SK-N-SH treated with all-trans-retinoic acid at 6 μM for 48 hours (cell line): Measurements from ENCODE around the gene GALM.

Experiments
- ATAC-seq: fragments of 200-7000 bp; cut with Tn5 transposase; 3 replicates; pipeline ENCODE4 v1.9.1; 2020; ENCODE audit warnings: mild to moderate bottlenecking, moderate library complexity
- ARNTL ChIP-seq: fragments of 450-650 bp; formaldehyde crosslinking; IDR thresholded peaks from 2 replicates; pipeline ENCODE4 v1.5.0; 2020; ENCODE audit warnings: low read depth, mild to moderate bottlenecking, moderate library complexity, borderline replicate concordance
- BACH2 ChIP-seq: fragments of 250-450 bp; sonication (Bioruptor Pico); IDR thresholded peaks from 2 replicates; pipeline ENCODE4 v1.9.0; 2021; ENCODE audit warnings: mild to moderate bottlenecking, borderline replicate concordance
- CREB5 ChIP-seq: fragments of 250-450 bp; sonication (Bioruptor Pico); IDR thresholded peaks from 2 replicates; pipeline ENCODE4 v1.5.1; 2020; ENCODE audit warnings: low read depth, mild to moderate bottlenecking, moderate library complexity
- CSDC2 ChIP-seq: fragments of 250-450 bp; sonication (Bioruptor Pico); IDR thresholded peaks from 2 replicates; pipeline ENCODE4 v1.5.0; 2020; ENCODE audit warnings: mild to moderate bottlenecking, moderate library complexity
- ESRRG ChIP-seq: fragments of 250-450 bp; sonication (Bioruptor Pico); IDR thresholded peaks from 2 replicates; pipeline ENCODE4 v1.6.1; 2021; ENCODE audit warnings: mild to moderate bottlenecking
- GLIS3 ChIP-seq: fragments of 250-450 bp; sonication (Bioruptor Pico); IDR thresholded peaks from 2 replicates; pipeline ENCODE4 v1.5.0; 2020; ENCODE audit warnings: mild to moderate bottlenecking, moderate library complexity
- ISL1 ChIP-seq: fragments of 250-450 bp; sonication (Bioruptor Pico); IDR thresholded peaks from 2 replicates; pipeline ENCODE4 v2.1.2; 2022; ENCODE audit warnings: mild to moderate bottlenecking, moderate library complexity
- OSR1 ChIP-seq: fragments of 250-450 bp; sonication (Bioruptor Pico); IDR thresholded peaks from 2 replicates; pipeline ENCODE4 v1.8.0; 2022; ENCODE audit warnings: moderate library complexity, mild to moderate bottlenecking, inconsistent platforms
- PPARA ChIP-seq: fragments of 250-450 bp; sonication (Bioruptor Pico); IDR thresholded peaks from 2 replicates; pipeline ENCODE4 v1.5.0; 2020; ENCODE audit warnings: mild to moderate bottlenecking, borderline replicate concordance
- RARB ChIP-seq: fragments of 250-450 bp; sonication (Bioruptor Pico); IDR thresholded peaks from 2 replicates; pipeline ENCODE4 v1.8.0; 2021; ENCODE audit warnings: mild to moderate bottlenecking, moderate library complexity
- TCF4 ChIP-seq: fragments of 250-450 bp; sonication (Bioruptor Pico); IDR thresholded peaks from 2 replicates; pipeline ENCODE4 v1.8.0; 2021; ENCODE audit warnings: mild to moderate bottlenecking, moderate library complexity, borderline replicate concordance
- TOX ChIP-seq: fragments of 250-450 bp; sonication (Bioruptor Pico); IDR thresholded peaks from 2 replicates; pipeline ENCODE4 v1.8.0; 2021; ENCODE audit warnings: mild to moderate bottlenecking, moderate library complexity, borderline replicate concordance
- ZC3H10 ChIP-seq: fragments of 250-450 bp; sonication (Bioruptor Pico); IDR thresholded peaks from 2 replicates; pipeline ENCODE4 v1.5.1; 2021; ENCODE audit warnings: mild to moderate bottlenecking, moderate library complexity
- ZFP3 ChIP-seq: fragments of 250-450 bp; sonication (Bioruptor Pico); IDR thresholded peaks from 2 replicates; pipeline ENCODE4 v1.5.0; 2020; ENCODE audit warnings: mild to moderate bottlenecking, moderate library complexity
- ZFP30 ChIP-seq: fragments of 450-650 bp; formaldehyde crosslinking; IDR thresholded peaks from 2 replicates; pipeline ENCODE4 v1.5.0; 2022; ENCODE audit warnings: mild to moderate bottlenecking, moderate library complexity
- ZNF565 ChIP-seq: fragments of 450-650 bp; formaldehyde crosslinking; conservative IDR thresholded peaks from 2 replicates; pipeline ENCODE4 v1.5.0; 2020; ENCODE audit warnings: low read depth, mild to moderate bottlenecking, moderate library complexity
- ZNF8 ChIP-seq: fragments of 450-650 bp; formaldehyde crosslinking; IDR thresholded peaks from 2 replicates; pipeline ENCODE4 v1.5.0; 2020; ENCODE audit warnings: mild to moderate bottlenecking, moderate library complexity
- TF ChIP-seq, protein P1 (sequence below): fragments of 250-450 bp; sonication (Bioruptor Pico); IDR thresholded peaks from 2 replicates; pipeline ENCODE4 v1.5.1; 2021; ENCODE audit warnings: mild to moderate bottlenecking, moderate library complexity
- TF ChIP-seq, protein P2 (sequence below): fragments of 250-450 bp; sonication (Bioruptor Pico); IDR thresholded peaks from 2 replicates; pipeline ENCODE4 v1.5.0; 2020; ENCODE audit warnings: mild to moderate bottlenecking, moderate library complexity

GALM gene

GRCh38 chr2:38619458-38620164, 46.3 kb upstream of the GALM start:
- ATAC-seq: no peak
- TF ChIP-seq ESRRG (no peak), RARB (CRISPR knock-in tag) (no peak), OSR1 (CRISPR knock-in tag) (no peak)

DNA sequence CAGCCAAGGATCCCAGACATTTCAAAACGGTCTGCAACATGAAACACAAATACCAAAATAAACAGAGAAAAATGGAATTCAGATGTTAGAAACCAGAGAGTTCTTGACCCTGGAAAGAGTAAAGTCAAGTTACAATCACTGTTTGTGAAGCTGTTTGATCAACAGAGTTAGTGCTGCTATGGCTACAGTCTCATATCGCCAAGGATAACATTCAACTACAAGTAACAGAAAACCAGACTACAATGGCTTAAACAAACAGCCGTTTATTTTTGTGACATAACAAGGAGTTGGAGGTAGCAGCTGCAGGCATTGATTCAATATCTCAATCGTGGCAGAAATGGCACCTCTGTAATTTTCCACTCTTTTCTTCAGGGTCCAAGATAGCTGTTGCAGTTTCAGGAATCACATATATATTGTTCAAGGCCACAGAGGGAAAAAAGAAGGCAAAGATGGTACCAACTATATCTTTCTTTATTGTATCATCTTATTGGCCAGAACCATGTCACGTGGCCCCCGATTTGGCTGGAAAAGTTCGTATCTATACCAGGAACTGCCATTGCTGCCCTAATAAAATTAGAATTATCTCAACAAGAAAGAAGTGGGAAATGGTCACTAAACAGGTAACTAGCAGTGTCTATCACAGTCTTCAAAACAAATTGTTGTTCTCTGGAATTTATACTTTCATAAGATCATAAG, 45.5 kb upstream of the GALM start:
- ATAC-seq: peak; percentile 70
- TF ChIP-seq RARB (CRISPR knock-in tag) (no peak), ZFP3 (no peak), ZC3H10 (CRISPR knock-in tag) (no peak), PPARA (CRISPR knock-in tag) (no peak), CREB5 (CRISPR knock-in tag) (no peak)
- TF ChIP-seq, all 23 proteins: peak for 0

- TF ChIP-seq ZNF8: no peak
- TF ChIP-seq TOX (CRISPR knock-in tag): no peak
- TF ChIP-seq, protein P1, sequence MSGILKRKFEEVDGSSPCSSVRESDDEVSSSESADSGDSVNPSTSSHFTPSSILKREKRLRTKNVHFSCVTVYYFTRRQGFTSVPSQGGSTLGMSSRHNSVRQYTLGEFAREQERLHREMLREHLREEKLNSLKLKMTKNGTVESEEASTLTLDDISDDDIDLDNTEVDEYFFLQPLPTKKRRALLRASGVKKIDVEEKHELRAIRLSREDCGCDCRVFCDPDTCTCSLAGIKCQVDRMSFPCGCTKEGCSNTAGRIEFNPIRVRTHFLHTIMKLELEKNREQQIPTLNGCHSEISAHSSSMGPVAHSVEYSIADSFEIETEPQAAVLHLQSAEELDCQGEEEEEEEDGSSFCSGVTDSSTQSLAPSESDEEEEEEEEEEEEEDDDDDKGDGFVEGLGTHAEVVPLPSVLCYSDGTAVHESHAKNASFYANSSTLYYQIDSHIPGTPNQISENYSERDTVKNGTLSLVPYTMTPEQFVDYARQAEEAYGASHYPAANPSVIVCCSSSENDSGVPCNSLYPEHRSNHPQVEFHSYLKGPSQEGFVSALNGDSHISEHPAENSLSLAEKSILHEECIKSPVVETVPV: no peak
- no peak for TF ChIP-seq CSDC2 (CRISPR knock-in tag)
- no peak for TF ChIP-seq RARB (CRISPR knock-in tag)
- TF ChIP-seq PPARA (CRISPR knock-in tag): no peak
- no peak for TF ChIP-seq ZC3H10 (CRISPR knock-in tag)
- TF ChIP-seq ZNF565 (CRISPR knock-in tag): no peak
- no peak for TF ChIP-seq ESRRG
- TF ChIP-seq ZFP30 (CRISPR knock-in tag): no peak
- TF ChIP-seq TCF4 (CRISPR knock-in tag): no peak
- TF ChIP-seq, protein P2, sequence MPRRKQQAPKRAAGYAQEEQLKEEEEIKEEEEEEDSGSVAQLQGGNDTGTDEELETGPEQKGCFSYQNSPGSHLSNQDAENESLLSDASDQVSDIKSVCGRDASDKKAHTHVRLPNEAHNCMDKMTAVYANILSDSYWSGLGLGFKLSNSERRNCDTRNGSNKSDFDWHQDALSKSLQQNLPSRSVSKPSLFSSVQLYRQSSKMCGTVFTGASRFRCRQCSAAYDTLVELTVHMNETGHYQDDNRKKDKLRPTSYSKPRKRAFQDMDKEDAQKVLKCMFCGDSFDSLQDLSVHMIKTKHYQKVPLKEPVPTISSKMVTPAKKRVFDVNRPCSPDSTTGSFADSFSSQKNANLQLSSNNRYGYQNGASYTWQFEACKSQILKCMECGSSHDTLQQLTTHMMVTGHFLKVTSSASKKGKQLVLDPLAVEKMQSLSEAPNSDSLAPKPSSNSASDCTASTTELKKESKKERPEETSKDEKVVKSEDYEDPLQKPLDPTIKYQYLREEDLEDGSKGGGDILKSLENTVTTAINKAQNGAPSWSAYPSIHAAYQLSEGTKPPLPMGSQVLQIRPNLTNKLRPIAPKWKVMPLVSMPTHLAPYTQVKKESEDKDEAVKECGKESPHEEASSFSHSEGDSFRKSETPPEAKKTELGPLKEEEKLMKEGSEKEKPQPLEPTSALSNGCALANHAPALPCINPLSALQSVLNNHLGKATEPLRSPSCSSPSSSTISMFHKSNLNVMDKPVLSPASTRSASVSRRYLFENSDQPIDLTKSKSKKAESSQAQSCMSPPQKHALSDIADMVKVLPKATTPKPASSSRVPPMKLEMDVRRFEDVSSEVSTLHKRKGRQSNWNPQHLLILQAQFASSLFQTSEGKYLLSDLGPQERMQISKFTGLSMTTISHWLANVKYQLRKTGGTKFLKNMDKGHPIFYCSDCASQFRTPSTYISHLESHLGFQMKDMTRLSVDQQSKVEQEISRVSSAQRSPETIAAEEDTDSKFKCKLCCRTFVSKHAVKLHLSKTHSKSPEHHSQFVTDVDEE: no peak
- TF ChIP-seq, all 23 proteins: peak for 0
These were observed 44.9 kb upstream of the GALM start for GRCh38 chr2:38621018-38621417.

GRCh38 chr2:38622210-38622609, 43.7 kb upstream of the GALM start:
- ATAC-seq: no peak
- TF ChIP-seq ESRRG (no peak), CREB5 (CRISPR knock-in tag) (no peak), RARB (CRISPR knock-in tag) (no peak), BACH2 (no peak), ISL1 (CRISPR knock-in tag) (no peak), ARNTL (no peak), ZFP3 (no peak), OSR1 (CRISPR knock-in tag) (no peak), ZFP30 (CRISPR knock-in tag) (no peak), GLIS3 (CRISPR knock-in tag) (no peak), ZC3H10 (CRISPR knock-in tag) (no peak), PPARA (CRISPR knock-in tag) (no peak)
- TF ChIP-seq, protein P1: no peak
- TF ChIP-seq, protein P2: no peak

More at GRCh38 chr2:38621018-38621417, 44.9 kb upstream of the GALM start:
- no peak for ATAC-seq
